Measurements from ENCODE around the gene UVRAG.

- TF ChIP-seq POLR2AphosphoS5 (IDR thresholded peaks at IDR 0.05; ENCODE audit: low read depth, low read length) (no peak), POLR2A (IDR thresholded peaks at IDR 0.05; ENCODE audit: low read depth, low read length) (no peak)
Measured at GRCh38 chr11:75980031-75980430, 165.0 kb downstream of the UVRAG start.

Data from GM12891 (cell line).